ENCODE measurements around the gene CORO6.

Gene CORO6

DNA sequence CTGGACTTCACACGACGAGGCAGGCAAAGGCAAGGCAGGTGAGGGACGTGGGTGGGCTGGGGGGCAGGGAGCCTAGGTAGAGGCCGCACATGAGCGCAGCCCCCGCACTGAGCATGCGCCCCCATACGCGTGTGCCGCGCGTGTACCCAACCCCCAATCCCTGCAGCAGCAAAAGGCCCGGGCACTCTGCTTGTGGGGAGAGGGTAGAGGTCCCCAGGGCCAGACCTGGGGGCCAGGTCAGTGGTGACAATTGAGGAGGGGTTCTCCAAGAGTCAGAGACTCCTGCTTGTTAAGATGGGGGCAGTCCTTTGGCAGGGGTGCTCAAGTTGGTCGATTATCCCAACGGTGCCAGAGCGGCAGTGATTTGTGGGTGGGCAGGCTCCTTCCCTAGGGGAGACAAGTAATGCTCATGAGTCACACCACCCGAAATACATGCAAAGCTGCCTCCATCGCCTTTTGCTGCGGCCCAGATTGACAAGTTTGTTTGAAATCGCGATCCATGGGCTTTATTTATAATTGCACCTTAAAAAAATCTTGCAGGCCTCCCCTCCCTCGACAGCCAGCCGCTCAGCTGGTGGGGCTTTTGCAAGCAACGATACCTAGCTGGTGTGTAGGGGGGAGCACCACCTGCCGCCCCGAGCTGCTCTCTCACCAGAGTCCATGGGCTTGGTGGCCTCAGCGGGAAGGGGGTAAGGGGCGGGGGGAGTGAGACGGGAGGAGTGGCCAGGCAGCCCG lies 32.1 kb downstream of the CORO6 start:
- no peak for FAIRE-seq

DNA sequence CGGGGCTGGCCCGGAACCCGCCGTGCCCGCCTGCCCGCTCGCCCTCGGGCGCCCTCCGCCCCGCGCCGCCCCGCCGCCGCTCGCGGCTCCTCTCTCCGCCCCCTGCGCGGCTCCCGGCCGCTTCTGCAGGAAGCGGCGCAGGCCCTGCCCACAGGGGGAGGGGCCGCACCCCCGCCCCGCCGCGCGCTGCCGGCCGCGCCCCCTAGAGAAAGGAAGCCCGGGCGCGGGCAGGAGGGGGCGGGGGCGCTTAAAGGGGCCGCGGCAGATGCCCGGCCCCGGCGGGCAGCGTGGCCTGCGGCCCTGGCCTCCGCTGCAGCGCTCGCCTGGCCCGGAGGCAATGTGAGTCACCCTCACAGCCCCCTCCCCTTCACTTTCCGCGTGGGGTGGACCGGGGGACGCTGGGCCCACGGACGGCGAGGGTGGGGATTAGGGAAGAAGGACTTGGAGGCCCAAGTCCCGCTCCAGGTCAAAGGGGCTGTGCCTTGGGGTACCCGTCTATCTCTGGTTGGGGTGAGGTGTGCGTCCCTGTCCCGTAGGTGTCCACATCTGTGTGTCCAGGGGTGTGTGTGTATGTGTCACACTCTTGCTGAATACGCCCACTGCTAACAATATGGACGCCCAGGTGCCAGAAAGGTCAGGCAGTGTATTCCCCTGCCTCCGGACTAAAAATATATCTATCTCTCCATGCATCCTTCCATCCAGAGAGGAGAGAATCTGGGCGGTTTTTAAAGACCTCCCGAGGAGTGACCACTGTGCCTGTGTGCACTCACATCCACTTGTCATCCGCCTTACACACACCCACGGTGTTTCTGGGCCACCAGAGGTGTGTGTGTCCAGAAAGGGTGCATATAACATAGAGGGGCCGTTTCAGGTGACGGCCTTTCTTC lies 32.9 kb downstream of the CORO6 start, which contains the start of gene GIT1:
TSS of gene GIT1 (minus strand) at position 125 of the 887 bp plus-strand sequence. CDS start 270 bp downstream, outside the sequence.
- FAIRE-seq = no peak

DNA sequence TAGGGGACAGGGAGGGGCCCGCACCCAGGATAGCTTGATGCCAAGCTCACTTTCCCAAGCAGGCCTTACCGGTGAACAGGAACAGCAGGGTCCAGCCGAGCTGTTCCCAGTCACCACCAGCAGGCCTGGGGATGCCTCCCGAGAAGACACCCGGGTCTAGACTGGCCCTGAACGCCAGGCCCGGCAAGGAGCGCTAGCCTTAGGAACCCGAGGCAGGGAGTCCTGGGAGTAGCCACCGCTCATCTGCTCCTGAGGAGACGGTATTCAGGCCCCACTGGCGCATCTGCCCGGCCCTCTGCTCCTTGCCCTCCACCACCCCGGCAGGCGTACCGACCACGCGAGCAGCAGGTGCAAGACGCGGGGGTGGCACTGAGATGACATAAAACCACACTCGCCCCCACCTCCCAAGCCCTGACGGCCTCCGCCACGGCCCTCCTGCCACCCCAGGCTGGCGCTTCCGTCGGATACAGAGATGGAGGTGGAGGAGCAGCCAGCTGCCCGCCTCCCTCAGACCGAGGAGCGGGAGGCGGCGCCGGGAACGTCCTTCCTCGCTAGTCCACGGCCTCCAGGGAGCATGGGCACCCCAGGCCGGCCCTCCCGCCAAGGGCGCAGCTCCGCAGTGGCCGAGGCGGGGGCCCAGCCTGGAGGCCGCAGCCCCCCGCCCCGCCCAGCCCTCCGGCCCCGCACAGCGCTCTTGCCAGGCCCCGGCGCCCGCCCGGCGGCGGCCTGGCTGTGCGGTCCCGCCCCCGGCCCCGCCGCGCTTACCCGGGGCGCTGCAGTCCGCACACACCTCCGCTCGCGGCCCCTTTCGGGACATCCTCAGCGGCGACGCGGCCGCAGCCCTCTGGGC lies 33.9 kb downstream of the CORO6 start:
- FAIRE-seq = no peak

DNA sequence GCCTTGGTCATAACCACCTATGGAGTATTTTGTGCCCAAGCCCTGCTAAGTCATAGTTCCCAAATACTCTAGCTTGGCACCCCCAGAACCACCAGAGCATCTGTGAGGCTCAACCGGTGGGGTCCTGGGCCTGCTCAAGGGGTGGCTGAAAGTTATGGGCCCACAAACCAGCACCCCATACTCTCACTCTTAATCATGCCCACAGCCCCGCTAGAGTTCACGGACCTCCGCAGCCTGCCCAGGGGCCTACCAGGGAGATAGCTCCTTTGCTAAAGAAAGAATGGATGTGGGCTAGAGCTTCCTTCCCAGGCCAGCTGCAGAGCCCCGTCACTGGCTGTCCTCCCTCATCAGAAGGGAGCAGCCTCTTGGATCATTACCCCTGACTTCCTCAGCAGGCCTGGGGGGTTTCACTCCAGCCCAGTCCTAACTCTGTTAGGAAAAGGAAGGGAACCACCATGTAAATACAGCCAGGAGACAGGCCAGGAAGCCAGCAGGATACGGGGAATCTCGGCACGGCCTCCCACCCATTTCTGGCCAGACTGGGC lies 34.6 kb downstream of the CORO6 start:
- FAIRE-seq = no peak

DNA sequence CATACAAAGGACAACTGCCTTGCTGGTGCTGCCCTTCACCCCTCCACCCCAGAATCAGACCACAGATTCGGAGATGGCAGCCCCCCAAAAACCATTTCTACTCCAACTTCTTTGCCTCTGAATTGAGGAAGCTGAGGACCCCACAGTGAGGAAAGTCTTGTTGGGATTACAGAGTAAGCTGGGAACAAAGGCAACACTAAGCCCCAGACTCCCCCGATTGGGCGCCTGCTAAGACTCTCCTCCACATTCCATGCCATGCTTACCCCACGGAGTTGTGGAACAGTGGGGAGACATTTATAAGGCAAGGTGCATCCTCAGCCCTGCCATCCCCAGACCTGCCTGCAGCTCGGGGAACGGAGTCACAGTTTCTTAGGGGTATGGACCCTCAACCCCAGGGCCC lies 35.1 kb downstream of the CORO6 start:
- FAIRE-seq = no peak

DNA sequence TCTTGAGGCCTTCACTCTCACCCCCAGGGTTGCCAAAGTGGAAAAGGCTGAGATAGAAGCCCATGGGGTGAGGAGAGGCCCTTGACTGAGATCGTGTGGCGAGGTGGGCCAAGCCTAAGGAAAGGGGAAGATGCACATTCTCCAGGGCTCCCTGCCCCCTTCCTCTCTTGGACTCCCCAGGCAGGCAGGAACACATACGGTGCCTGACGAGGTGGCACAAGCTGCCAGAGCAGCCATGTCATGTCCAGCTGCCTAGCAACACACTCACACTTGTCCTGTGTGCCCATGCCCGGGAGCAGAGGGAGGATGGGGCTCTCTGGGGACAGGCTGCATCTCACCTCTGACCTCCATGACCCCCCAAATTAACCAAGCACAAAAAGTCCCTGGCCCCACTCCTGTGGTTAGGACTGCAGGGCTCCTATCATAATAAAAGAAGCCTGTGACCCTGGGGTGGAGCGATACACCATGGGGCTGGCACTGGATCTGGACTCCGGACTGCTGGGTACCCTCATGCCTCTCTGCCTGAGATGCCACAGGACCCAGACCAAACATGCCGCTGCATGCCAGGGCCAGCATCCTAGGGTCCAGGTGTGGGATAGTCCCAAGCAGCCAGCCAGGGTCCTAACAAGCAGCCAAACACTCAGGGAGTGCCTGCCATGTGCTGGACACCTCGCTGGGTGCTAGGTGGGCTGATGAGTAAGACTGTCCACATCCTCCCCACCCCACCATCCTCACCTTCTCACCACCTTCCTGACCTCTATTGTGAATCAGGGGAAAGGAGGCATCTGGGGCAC lies 35.8 kb downstream of the CORO6 start:
- no peak for FAIRE-seq

DNA sequence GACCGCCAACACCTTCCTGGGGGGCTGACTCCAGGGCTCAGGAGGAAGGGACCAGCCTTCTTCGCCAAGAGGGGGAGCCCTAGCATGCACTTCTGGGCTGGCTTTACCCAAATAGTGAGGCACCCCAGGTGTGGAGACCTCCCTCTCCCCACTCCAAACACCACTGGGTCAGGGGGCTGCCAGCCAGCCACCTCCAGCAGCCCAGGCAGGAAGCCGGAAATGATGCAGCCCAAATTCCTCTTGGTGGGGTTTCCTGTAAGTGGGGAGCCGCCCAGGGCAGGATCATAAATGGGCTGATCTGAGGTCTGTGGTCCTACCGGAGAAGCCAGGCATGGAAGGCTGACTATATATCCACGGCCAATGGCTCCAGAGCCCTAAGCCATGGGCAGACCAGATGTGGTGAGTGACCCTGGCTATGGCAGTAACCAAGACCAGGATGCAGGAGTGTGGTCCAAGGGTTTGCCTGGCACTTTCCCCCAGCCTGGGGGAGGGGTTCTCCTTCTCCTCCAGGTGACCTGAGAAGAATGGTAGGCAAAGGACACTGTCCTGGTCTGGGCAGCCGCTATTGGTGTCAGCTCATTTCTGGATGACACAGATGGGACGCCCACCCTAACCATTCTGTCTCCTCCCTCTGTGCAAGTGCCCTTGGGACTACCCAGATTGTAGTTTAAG lies 37.5 kb downstream of the CORO6 start:
- no peak for FAIRE-seq

DNA sequence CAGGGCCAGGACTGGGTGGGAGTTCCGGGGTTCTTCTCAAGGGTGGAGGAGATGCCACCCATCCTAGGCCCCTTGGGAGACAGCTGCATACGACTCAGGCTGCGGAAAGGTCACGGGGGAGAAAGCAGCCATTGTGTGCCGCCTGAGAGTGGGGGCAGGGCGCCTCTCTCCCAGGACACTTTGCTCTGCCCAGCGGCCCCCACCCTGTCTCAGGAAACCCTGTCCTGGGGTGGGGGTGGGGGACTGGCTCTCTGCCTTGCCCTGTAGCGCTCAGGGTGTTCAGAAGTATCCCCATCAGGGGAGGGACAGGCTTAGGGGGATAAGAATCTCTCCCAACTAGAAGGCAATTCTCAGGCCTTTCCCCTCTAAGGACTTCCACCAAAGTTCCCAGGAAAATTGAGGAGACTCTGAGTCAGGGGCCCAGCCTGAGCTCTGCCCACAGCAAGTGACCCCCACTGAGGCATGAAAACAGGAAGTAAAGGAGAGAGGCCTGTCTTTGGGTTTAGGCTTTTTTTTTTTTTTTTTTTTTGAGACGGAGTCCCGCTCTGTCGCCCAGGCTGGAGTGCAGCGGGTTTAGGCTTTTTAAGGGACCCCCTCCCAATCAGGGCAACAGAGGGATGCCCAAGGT lies 38.1 kb downstream of the CORO6 start:
- no peak for FAIRE-seq

DNA sequence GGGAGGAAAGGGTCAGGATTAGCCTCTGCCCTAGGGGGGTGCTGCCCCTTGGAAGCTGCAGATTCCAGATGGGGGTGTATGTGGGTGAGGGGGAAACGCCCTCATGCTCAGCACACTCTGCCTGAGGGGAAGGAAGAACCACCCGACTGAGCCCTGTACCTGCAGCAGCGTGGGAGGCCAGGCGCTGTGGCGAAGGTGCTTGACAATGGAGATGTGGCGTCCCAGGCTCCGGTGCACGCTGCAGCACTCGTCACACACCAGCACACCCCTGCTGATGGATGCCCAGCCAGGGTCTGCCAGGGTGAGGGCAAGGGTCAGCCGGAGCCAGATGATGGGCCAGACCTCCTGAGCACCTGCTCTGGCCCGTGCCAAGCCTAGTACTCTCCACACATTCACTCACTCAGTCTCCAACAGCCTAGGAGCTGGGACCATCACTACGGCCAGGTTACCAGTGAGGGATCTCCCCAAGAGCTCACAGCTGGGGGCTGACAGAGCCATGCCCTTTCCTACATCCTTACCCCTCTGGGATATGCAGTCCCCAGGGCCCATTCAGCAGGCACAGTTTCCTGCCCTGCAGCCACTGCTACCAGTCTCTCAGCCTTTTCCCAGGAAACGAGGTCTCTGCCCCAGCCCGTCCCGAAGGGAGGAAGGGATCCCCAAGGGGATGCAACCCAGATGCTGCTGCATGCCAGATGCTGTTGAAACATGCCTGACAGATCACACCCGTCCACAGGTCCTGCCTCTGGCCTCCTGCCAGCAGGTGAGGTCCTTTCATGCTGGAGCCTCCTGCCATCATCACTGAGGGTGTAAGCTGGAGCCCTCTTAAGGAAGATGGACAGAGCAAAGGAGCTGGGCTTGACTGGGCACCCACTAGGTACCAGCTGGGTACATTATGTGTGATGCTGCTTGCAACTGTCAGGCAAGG lies 39.1 kb downstream of the CORO6 start:
- FAIRE-seq = no peak

DNA sequence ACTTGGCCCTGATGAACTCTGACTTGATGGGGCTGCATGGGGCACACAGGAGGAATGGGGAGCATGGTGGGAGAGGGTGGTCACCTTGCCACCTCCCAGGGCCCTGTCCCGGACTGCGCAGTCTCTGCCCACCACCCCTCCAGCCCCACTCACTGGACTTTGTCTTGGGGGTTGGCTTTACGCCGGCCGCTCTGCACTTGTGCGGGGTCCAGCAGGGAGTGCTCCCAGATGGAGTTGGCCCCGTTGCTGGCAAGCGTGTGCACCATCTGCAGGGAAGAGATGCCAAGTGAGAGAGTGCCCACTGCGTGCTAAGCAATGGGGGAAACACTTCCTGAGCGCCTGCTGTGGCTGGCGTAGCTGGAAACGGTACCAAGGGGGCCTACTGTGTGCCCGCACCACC lies 39.9 kb downstream of the CORO6 start:
- no peak for FAIRE-seq

DNA sequence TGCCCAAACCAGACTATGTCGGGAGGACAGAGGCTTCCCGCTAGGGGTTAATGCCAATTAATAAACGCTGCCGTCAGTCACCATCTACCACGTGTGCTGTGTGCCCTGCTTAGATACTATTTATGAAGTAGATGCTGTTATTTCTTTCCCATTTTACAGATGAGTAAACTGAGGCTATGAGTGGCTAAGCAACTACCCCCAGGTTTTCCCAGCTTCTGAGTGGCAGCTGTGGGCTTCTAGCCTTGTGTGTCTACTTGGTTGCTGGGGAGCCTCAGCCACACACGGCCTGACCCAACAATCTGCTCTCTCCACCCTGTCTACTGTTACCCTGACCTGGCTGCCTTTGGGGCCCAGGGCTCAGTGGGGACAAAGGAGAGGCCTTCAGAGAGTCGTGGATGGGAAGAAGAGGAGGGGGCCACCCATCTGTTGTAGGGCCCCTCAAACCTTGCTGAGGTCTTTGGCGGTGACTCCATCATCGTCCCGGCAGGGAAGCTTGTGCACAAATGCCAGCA lies 40.4 kb downstream of the CORO6 start:
- FAIRE-seq = no peak

DNA sequence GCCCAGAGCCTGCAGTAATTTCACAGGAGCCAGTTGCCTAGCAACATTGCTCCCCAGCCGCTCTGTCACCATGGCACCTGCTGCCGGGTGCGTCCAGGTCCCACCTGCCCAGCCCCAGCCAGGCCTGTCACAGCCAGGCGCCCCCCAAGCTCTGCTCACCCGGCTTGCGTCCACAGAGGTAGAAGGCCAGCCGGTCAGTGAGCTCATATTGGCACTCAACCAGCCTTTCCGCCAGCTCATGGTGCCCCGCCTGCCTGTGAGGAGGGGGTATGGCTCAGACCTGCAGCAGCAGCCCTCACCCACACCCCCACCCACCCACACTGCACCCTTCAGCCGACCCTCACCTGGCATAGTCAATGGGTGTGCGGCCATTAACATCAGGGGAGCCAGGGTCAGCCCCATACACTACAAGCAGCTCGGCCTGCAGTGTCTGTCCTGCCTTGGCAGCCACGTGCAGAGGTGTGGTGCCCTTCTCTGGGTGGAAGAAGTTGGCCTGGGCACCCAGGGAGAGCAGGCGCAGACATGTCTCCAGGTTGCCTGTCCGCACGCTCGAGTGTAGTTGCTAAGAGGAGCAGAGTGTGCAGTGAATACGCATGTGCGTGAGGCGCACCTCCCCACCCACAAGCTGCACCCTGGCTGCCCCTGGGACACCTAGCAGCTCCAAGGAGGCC lies 41.0 kb downstream of the CORO6 start:
- no peak for FAIRE-seq

DNA sequence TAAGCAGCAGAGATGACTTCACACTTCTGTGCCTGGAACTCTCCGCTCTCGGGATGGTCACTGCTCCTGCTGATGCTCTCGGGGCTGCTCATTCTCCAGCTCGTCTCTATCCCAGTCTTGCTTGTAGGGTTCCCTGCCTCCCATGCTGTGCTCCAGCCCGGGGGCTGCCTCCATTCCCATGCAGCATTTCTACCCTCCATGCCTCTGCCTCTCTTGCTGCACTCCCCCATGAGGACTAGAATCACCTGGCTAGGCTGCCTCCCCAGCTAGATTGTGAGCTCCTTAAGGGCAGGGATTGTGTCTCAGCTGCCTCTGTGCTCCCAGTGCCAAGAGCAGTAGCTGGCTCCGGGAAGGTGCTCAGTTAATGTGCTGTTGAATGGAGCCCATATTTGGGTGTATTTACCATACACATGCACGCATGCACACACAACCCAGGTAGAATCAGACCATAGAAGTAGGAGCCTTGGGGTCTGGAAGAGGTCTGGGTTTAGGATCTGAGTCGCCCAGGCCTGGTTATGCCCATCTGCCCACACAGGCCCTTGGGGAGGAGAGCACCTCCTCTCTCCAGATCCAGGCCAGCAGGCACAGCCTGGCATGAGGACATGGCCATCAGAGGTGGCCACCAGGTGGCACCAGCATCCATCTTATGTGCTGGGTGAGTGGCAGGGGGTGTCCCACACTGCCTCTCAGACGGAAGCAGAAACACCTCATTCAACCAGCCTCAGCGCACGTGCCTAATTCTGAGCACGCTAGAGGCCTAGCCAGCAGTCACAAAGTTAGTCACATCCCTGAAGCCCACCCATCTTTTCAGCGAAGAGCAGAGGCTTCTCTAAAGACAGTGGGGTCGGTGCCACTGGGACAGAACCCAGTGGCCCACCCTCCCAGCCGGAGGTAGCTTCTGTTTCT lies 42.6 kb downstream of the CORO6 start:
- no peak for FAIRE-seq

DNA sequence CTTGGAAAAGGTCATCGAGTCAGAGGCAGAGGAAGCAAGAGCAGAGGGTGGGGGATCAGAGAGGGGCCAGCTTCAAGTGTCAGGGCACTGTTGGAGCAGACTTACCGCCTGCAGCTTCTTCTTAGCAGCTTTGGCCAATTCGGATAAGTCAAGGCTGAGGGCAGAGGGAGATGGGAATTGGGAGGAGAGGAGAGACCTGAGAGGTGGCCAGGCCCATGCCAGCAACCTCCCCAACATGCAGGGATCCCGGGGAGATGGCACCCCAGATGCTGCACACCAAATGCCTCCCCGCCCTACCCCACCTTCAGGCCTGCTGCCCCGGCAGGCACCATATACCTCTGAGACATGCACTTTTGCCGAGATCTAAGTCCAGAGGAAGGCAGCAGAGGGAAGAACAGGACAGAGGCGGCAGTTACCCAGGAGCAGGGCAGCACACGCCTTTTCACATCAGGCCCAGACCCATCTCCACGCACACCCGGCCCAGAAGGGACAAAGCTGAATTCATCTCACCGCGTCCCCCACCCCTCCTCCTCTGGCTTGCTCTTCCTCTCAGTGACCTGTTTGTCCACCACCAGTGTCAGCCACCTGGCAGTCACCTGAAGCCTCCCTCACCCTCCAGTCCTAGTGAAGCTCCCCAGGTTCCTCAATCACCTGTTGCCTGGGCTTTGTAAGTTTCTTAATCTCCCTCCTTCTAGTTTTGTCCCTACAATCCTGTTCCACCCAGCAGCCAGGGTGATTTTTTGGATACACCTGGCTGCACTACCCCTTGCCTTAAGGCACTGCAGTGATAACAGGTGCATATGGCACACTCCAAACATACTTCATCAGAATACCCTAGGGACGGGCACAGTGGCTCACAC lies 43.9 kb downstream of the CORO6 start:
- FAIRE-seq = no peak

DNA sequence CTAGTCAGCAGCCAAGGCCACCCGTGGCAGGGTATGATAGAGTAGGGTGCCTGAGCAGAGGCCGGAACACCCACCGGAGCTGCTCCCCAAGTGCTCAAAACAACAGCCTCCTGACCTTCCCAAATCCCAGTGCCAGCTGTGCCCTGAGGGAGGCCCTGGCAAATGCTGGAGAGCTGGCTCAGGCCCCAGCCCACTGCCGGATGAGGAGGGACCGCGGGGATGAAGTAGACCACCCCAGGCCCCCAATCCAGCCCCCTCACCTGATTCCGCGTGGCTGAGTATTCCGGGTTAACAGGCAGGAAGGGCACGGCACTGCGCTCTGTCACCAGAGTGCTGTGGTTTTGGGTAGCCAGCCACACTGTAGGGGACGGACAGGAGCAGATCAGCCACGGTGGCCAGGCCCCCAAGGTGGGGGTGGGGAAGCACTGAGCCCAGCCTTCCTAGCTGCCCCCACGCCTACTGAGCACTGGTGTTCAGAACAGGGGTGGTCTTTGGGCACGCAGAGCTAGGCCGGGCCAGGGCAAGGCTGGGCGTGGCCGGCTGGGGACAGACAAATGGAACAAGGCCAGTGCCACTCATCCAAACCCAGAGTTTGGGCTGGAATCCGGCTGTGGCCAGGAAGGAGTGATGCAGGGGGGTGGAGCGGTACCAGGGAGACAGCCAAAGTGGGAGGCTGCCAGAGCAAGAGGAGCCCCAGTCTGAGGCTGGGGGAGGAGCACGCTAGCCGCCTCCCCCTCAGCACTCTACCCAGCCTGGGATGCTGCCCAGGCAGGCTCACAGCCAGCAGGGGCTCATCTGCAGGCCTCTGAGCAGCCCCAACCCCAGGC lies 45.1 kb downstream of the CORO6 start:
- FAIRE-seq = no peak

DNA sequence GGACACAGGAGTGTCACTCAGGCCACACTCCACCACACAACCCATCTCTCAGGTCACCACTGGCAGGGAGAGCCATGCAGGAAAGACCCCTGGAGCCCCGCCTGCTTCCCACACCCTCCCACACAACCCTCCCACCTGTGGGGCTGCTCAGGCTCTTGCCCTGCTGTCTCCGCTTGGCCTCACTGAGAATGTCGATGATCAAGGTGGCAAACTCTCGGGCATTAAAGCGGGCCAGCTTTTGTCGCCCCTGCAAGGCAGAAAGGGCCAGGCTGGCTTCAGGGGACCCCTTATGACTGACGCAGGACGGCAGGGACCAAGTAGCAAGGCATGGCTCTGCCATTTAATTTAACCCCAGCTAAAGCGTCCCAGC lies 45.7 kb downstream of the CORO6 start:
- no peak for FAIRE-seq
